NCI-H526 (cell line): ENCODE measurements around the gene KRTAP12-2.
"Not testable (repeated sequence)": the region's sequence is repeated elsewhere in the genome, so short reads cannot be mapped to it uniquely, and the experiment has no call there.

Experiments used
- DNase-seq, 2 experiments: peaks; one replicate each; lab custom pipeline; 2025; lab: John Stamatoyannopoulos, UW

KRTAP12-2 gene

DNA sequence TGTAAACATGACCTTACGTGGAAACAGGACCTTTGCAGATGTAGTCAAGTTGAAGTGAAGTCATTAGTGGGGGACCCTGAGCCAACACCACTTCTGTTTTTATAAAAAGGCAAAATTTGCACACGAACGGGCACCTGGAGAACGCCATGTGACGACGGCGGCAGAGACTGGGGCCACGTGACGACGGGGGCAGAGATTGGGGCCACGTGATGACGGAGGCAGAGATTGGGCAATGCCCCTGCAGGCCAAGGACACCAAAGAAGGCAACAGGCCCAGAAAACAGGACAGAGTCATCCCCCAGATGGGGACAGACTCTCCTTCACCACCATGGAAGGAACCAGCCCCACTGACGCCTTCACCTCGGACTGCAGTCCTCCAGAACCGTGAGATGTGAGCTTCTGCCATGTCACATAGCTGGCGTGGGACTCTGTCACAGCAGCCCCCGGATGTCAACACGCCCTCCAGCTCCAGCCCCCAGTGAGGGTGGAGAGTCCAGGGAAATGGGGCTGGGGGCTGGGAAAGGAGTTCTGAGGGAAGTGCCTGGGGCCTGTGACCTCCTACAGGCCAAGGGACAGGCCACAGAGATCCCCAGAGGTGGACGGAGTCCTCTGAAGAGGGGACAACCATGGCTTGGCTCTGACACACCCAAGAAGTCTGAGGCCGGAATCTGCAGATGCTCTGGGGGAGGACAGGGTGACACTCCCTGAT is 16.3 kb downstream of the KRTAP12-2 start:
- DNase-seq = no peak

- no peak for DNase-seq
These were observed 17.1 kb downstream of the KRTAP12-2 start for GRCh38 chr21:44649521-44650100.

- DNase-seq = no peak
These were observed 18.0 kb downstream of the KRTAP12-2 start for GRCh38 chr21:44648557-44649311.

GRCh38 chr21:44647222-44647552 is 19.5 kb downstream of the KRTAP12-2 start:
- no peak for DNase-seq

DNA sequence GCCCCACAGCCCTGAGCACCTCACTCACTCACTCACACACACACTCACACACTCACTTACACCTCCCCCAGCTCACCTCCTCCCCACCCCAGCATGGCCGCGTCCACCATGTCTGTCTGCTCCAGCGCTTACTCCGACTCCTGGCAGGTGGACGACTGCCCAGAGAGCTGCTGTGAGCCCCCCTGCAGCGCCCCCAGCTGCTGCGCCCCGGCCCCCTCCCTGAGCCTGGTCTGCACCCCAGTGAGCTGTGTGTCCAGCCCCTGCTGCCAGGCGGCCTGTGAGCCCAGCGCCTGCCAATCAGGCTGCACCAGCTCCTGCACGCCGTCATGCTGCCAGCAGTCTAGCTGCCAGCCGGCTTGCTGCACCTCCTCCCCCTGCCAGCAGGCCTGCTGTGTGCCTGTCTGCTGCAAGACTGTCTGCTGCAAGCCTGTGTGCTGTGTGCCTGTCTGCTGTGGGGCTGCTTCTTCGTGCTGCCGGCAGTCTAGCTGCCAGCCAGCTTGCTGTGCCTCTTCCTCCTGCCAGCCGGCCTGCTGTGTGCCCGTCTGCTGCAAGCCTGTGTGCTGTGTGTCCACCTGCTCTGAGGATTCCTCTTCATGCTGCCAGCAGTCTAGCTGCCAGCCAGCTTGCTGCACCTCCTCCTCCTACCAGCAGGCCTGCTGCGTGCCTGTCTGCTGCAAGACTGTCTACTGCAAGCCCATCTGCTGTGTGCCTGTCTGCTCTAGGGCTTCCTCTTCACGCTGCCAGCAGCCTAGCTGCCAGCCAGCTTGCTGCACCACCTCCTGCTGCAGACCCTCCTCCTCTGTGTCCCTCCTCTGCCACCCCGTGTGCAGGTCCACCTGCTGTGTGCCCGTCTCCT is 20.1 kb downstream of the KRTAP12-2 start, which contains the start of gene KRTAP10-11:
Gene KRTAP10-11, plus strand, starts transcription at position 49 of the 856 bp plus-strand sequence. Its CDS starts 45 bp downstream, at position 94.
- not testable (repeated sequence) for DNase-seq

- DNase-seq = no peak
These were observed 21.8 kb downstream of the KRTAP12-2 start for GRCh38 chr21:44644878-44645277.

GRCh38 chr21:44643741-44644310 is 22.9 kb downstream of the KRTAP12-2 start:
- DNase-seq = no peak

- no peak for DNase-seq
These were observed 26.0 kb downstream of the KRTAP12-2 start for GRCh38 chr21:44640761-44641160.

- no peak for DNase-seq
These were observed 27.4 kb downstream of the KRTAP12-2 start for GRCh38 chr21:44639331-44639655.

DNA sequence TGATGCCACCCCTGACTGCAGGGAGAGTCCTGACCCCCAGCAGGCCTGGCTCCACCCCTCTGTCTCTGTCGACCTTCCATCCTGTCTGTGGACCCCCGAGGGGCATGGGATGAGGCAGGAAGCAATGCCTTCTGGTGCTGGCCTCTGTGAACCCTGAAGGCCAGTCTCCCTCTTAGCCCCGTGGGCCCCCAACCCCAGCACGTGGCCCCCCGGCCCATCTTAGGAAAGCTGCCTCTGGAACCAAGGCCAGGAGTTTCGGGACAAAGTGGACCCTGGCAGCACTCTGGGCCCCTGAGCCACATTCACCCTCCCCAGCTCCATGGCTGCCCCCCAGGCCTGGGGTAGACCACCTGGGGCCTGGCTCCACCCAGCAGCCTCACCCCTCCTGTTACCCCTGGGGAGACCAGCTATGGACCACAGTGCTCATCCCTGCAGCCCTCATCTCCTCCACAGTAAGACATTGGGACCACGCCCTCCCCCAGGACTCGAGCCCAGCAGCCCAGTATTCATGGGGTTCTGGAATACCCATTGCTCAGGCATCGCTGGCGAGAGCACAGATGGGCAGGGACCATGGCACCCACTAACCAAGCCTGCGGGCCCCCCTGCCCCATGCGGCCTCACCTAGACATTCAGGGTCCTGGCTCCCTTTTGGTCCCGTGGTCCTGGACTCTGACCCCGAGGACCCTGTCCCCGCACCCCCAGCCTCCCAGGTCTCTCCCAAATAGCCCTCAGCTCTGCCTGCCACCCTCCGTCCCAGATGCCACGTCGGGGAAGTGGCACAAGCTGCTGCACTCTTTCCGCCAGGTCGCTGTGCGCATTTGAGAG is 28.0 kb downstream of the KRTAP12-2 start:
- DNase-seq = not testable (repeated sequence)

DNA sequence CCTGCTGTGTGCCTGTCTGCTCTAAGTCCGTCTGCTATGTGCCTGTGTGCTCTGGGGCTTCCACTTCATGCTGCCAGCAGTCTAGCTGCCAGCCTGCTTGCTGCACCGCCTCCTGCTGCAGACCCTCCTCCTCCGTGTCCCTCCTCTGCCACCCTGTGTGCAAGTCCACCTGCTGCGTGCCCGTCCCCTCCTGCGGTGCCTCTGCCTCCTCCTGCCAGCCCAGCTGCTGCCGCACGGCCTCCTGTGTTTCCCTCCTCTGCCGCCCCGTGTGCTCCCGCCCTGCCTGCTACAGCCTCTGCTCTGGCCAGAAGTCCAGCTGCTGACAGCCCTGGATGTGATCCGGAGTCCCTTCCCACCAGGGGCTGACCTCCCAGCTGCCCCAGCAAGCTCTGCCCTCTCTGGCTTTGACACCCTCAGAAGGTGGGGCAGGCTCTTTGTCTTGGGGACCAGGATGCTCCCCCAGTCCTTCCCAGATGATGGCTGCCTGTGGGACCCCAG is 28.8 kb downstream of the KRTAP12-2 start:
- DNase-seq = not testable (repeated sequence)

GRCh38 chr21:44637018-44637850 is 29.5 kb downstream of the KRTAP12-2 start, which contains the start of gene KRTAP10-10:
KRTAP10-10 (plus strand) TSS chr21:44637356; CDS start chr21:44637418, 62 bp downstream.
- no peak for DNase-seq

- no peak for DNase-seq
These were observed 30.3 kb downstream of the KRTAP12-2 start for GRCh38 chr21:44636209-44637017.

DNA sequence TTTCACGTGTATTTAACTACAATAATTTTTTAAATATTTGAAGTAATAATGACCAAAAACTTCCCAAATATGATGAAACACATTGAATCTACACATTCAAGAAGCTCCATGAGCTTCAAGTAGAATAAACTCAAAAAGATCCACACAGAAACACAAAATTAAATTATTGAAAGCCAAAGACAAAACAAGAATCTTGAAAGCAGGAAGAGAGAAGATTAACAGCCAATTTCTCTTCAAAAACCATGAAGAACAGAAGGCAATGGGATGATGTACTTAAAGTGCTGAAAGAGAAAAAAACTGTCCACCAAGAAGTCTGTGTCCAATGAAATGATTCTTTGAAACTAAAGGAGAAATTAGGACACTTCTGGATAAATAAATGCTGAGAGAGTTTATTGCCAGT is 34.7 kb downstream of the KRTAP12-2 start:
- no peak for DNase-seq

DNA sequence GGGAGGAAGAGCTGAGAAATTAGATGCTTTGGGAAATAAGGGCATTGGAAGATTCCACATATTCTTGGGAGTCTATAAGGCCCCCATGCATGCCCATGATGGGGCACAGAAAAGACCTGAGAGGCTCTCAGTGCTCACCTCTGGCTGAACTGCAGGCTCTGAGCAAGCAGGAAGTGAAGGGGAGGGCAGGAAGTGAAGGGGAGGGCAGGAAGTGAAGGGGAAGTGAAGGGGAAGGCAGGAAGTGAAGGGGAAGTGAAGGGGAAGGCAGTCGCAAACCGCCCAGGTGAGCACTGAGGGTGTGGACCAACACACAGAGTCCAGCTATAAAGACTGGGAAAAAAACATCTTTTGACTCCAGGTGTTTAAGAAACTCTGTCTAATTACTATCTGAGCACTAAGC is 36.3 kb downstream of the KRTAP12-2 start:
- DNase-seq = no peak

DNA sequence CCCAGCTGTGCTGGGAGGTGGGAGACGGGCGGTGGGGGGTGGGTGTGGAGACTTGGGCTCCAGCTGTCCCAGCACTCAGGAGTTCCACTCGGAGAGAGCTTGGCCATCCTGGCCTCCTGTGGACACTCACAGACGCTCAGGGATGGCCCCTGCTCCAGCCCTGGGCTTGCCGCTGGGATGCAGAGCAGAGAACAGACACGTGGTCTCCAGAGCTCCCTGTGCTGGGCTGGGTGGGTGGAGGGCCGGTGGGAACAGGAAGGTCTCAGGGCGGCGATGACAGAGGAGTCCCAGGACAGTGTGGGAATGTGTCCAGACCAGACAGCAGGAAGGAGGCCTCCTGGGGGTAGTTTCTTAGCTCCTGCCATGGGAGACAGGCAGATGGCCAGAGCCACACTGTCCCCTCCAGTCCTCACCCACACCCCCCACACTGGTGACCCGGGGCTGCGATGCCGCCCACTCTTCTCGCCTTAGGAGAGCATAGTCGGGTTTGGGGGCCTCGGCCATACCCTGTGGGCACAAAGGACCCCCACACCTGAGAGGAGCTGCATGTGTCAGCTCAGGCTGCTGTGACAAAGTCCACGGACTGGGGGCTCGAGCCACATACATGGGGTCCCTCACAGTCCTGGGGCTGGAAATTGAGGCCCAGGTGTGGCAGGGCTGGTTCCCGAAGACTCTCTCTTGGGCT is 37.9 kb downstream of the KRTAP12-2 start:
- DNase-seq = no peak

DNA sequence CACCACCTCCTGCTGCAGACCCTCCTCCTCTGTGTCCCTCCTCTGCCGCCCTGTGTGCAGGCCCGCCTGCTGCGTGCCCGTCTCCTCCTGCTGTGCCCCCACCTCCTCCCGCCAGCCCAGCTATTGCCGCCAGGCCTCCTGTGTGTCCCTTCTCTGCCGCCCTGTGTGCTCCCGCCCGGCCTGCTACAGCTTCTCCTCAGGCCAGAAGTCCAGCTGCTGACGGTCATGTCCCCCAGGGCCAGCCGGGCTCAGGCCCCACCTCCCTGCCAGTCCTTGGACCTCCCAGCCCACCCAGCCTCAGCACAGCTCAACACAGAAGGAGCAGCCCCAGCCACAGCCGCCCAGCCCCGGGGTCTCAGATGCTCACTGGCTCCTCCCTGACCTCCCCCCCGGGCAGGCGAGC is 38.9 kb downstream of the KRTAP12-2 start:
- DNase-seq = not testable (repeated sequence)

GRCh38 chr21:44627181-44627822 is 39.4 kb downstream of the KRTAP12-2 start:
- DNase-seq = not testable (repeated sequence)
